A549 (cell line): ENCODE data around the gene MYT1. TPM values are rescaled to one million over a fixed set of nuclear protein-coding genes. Genes with fewer than 3 reads are reported as not detected.

ENCODE experiments used
- ATAC-seq, 2 experiments: fragments of 200-7000 bp in 1 of 2; fragments of >200 bp in 1 of 2; cut with Nextera tagmentation in 1 of 2; cut with Tn5 transposase in 1 of 2; 3 replicates each; pipeline versions ENCODE4 v1.8.0 to v1.9.1; 2018 to 2020; ENCODE audit warnings: mild to moderate bottlenecking in 1 of 2, moderate library complexity in 1 of 2
- CTCF ChIA-PET: fragments of 300-600 bp; sonication (Branson Sonifier 250); formaldehyde crosslinking; extraction: SDS; loops from one replicate; lab custom pipeline; 2021; ENCODE audit warnings: antibody characterized with exemption, inconsistent platforms; lab: Yijun Ruan, JAX
- POLR2A ChIA-PET: fragments of 350-600 bp; formaldehyde crosslinking; extraction: SDS; loops from one replicate; lab custom pipeline; 2021; ENCODE audit warnings: antibody characterized with exemption, inconsistent platforms; lab: Yijun Ruan, JAX
- DNase-seq, 2 experiments: peaks; one replicate each; pipeline versions ENCODE4 v3.0.0 to v3.0.0-alpha.2; 2011 to 2016; ENCODE audit warnings: low read depth in 1 of 2, low spot score in 1 of 2
- FAIRE-seq: peaks from 2 replicates; lab custom pipeline; 2011; peaks lifted over from hg19 to GRCh38; lab: Jason Lieb, UNC
- H3K27ac ChIP-seq, 2 experiments: fragments of >200 bp; sonication (Bioruptor Twin); formaldehyde crosslinking; 3 replicates each; pipeline ENCODE4 v1.5.1; 2016 to 2017
- H3K4me1 ChIP-seq: fragments of >200 bp; sonication (Bioruptor Twin); formaldehyde crosslinking; 3 replicates; pipeline ENCODE4 v1.6.1; 2016
- H3K4me2 ChIP-seq: fragments of >200 bp; sonication (Bioruptor Twin); formaldehyde crosslinking; 3 replicates; pipeline ENCODE4 v1.6.1; 2016
- H3K4me3 ChIP-seq: fragments of >200 bp; sonication (Bioruptor Twin); formaldehyde crosslinking; 3 replicates; pipeline ENCODE4 v1.5.1; 2016
- H3K9me3 ChIP-seq: fragments of >200 bp; sonication (Bioruptor Twin); formaldehyde crosslinking; 3 replicates; pipeline ENCODE4 v1.6.1; 2016
- ATOH8 ChIP-seq: fragments of 250-450 bp; sonication (Bioruptor Pico); IDR thresholded peaks from 2 replicates; pipeline ENCODE4 v1.5.0; 2020; ENCODE audit warnings: low read depth, mild to moderate bottlenecking, moderate library complexity
- BHLHE40 ChIP-seq: IDR thresholded peaks from 2 replicates; pipeline ENCODE4 v1.6.1; 2012; ENCODE audit warnings: low read depth, low read length, inconsistent platforms
- CBX2 ChIP-seq: fragments of 200-600 bp; sonication (generic); IDR thresholded peaks from 2 replicates; pipeline ENCODE4 v1.6.1; 2016; ENCODE audit warnings: low read depth, mild to moderate bottlenecking, borderline replicate concordance
- CBX8 ChIP-seq: fragments of 200-600 bp; sonication (generic); IDR thresholded peaks from 2 replicates; pipeline ENCODE4 v1.6.1; 2016
- CHD2 ChIP-seq: fragments of 150-350 bp; IDR thresholded peaks from 2 replicates; pipeline ENCODE4 v1.6.1; 2014; ENCODE audit warnings: low read length; ENCODE audit not compliant: partially characterized antibody
- CTCF ChIP-seq: fragments of >200 bp; sonication (Bioruptor Twin); formaldehyde crosslinking; IDR thresholded peaks from 3 replicates; pipeline ENCODE4 v1.5.1; 2016
- E2F6 ChIP-seq: IDR thresholded peaks from 2 replicates; pipeline ENCODE4 v1.6.1; 2012; ENCODE audit warnings: low read depth, borderline replicate concordance
- EHMT2 ChIP-seq: fragments of 200-600 bp; sonication (generic); IDR thresholded peaks from 2 replicates; pipeline ENCODE4 v1.6.1; 2016; ENCODE audit warnings: antibody characterized with exemption, low read depth, mild to moderate bottlenecking, moderate library complexity
- EP300 ChIP-seq, 2 experiments: fragments of >200 bp; sonication (Bioruptor Twin); formaldehyde crosslinking; IDR thresholded peaks; 2 replicates in 1 of 2; 3 replicates in 1 of 2; pipeline ENCODE4 v1.6.1; 2016 to 2017
- FOSB ChIP-seq: fragments of 250-450 bp; sonication (Bioruptor Pico); IDR thresholded peaks from 2 replicates; pipeline ENCODE4 v1.5.0; 2020; ENCODE audit warnings: mild to moderate bottlenecking, moderate library complexity
- FOSL2 ChIP-seq, 2 experiments: fragments of 450-650 bp in 1 of 2; fragments of >200 bp in 1 of 2; sonication (Bioruptor Twin) in 1 of 2; formaldehyde crosslinking; IDR thresholded peaks; 2 replicates each; pipeline versions ENCODE4 v1.5.0 to v1.6.1; 2016 to 2020; ENCODE audit warnings: mild to moderate bottlenecking in 1 of 2, moderate library complexity in 1 of 2
- FOXS1 ChIP-seq: fragments of 250-450 bp; sonication (Bioruptor Pico); IDR thresholded peaks from 2 replicates; pipeline ENCODE4 v1.5.0; 2020; ENCODE audit warnings: mild to moderate bottlenecking, moderate library complexity
- HOXA7 ChIP-seq: fragments of 250-450 bp; sonication (Bioruptor Pico); IDR thresholded peaks from 2 replicates; pipeline ENCODE4 v1.5.0; 2020; ENCODE audit warnings: mild to moderate bottlenecking, moderate library complexity
- HOXB13 ChIP-seq: fragments of 250-450 bp; sonication (Bioruptor Pico); IDR thresholded peaks from 2 replicates; pipeline ENCODE4 v1.5.0; 2020; ENCODE audit warnings: low read depth, mild to moderate bottlenecking, moderate library complexity
- HOXB5 ChIP-seq: fragments of 250-450 bp; sonication (Bioruptor Pico); IDR thresholded peaks from 2 replicates; pipeline ENCODE4 v1.5.0; 2020; ENCODE audit warnings: mild to moderate bottlenecking, moderate library complexity
- JUNB ChIP-seq: fragments of >200 bp; sonication (Bioruptor Twin); formaldehyde crosslinking; IDR thresholded peaks from 2 replicates; pipeline ENCODE4 v1.6.1; 2016
- MAFK ChIP-seq: fragments of 450-650 bp; IDR thresholded peaks from 2 replicates; pipeline ENCODE4 v1.6.1; 2014; ENCODE audit not compliant: partially characterized antibody
- MAZ ChIP-seq: fragments of 150-350 bp; IDR thresholded peaks from 2 replicates; pipeline ENCODE4 v1.6.1; 2014; ENCODE audit warnings: antibody characterized with exemption, low read depth, low read length, borderline replicate concordance
- NFE2L2 ChIP-seq: fragments of 150-350 bp; conservative IDR thresholded peaks from 2 replicates; pipeline ENCODE4 v1.6.1; 2014; ENCODE audit warnings: low read length
- POLR2A ChIP-seq: IDR thresholded peaks from 2 replicates; pipeline ENCODE4 v1.6.1; 2012; ENCODE audit warnings: mild to moderate bottlenecking, low read length
- POLR2AphosphoS2 ChIP-seq: conservative IDR thresholded peaks from 2 replicates; pipeline ENCODE4 v1.6.1; 2012; ENCODE audit warnings: low read length, improper control_type of control experiment, inconsistent platforms
- RARB ChIP-seq: fragments of 250-450 bp; sonication (Bioruptor Pico); IDR thresholded peaks from 2 replicates; pipeline ENCODE4 v1.8.0; 2021; ENCODE audit warnings: mild to moderate bottlenecking, moderate library complexity
- REST ChIP-seq: fragments of 200-600 bp; sonication (generic); IDR thresholded peaks from 2 replicates; pipeline ENCODE4 v1.6.1; 2016; ENCODE audit warnings: antibody characterized with exemption, mild to moderate bottlenecking, moderate library complexity
- RNF2 ChIP-seq: fragments of 200-600 bp; sonication (generic); IDR thresholded peaks from 2 replicates; pipeline ENCODE4 v1.6.1; 2016; ENCODE audit warnings: low read depth, mild to moderate bottlenecking, antibody characterized with exemption, moderate library complexity, borderline replicate concordance
- SMC3 ChIP-seq: fragments of >200 bp; sonication (Bioruptor Twin); formaldehyde crosslinking; IDR thresholded peaks from 3 replicates; pipeline ENCODE4 v1.6.1; 2018; ENCODE audit warnings: inconsistent platforms
- TFCP2L1 ChIP-seq: fragments of 250-450 bp; sonication (Bioruptor Pico); IDR thresholded peaks from 2 replicates; pipeline ENCODE4 v1.5.0; 2021; ENCODE audit warnings: mild to moderate bottlenecking
- TP53 ChIP-seq: fragments of 250-450 bp; sonication (Bioruptor Pico); IDR thresholded peaks from 2 replicates; pipeline ENCODE4 v1.5.0; 2021; ENCODE audit warnings: mild to moderate bottlenecking, moderate library complexity
- ZC3H11A ChIP-seq: fragments of 450-650 bp; IDR thresholded peaks from 2 replicates; pipeline ENCODE4 v1.6.1; 2014; ENCODE audit warnings: antibody characterized with exemption, mild to moderate bottlenecking
- WGBS: methylation state at CpG from one replicate; pipeline ENCODE4 v1.1.6; 2017; ENCODE audit errors: missing lambda C conversion rate; 5-methylcytosine and 5-hydroxymethylcytosine counted together
- polyA plus RNA-seq, 4 experiments: library from polyadenylated mRNA; depleted of rRNA in 3 of 4; stranded (reverse); fragments of >200 nt; fragmentation: RNase III in 1 of 4; extraction: RNeasy Plus Mini Kit Qiagen cat#74134 plus additional on column Dnase treatment in 1 of 4; gene quantifications; 2 replicates in 3 of 4; 3 replicates in 1 of 4; pipeline ENCODE4 v1.2.3, GENCODE V29; 2011 to 2017

Gene MYT1
- polyA plus RNA-seq, 2 of the 4 experiments (the other 2 are of a cell fraction) = 0.21 to 0.22 TPM

- DNase-seq = no peak
- 48% methylated on average over 8 of the region's 8 CpGs for whole genome bisulfite sequencing
- no peaks in the 10 kb centered on the region for H3K4me1 ChIP-seq
- peaks cover 20% of the 10 kb centered on the region for H3K9me3 ChIP-seq
- ChIA-PET POLR2A (no interaction called here), CTCF (interaction anchor here (1.0 to 2.0 kb wide), 5 partner anchors 10 to 60 kb away, joined by 3 to 9 read pairs (median 3); partner anchors contain the start of gene LKAAEAR1)
- H3K4me3 ChIP-seq = no peak overlapping the region
- no peak for ATAC-seq
- H3K27ac ChIP-seq = no peak overlapping the region
- no peak overlapping the region for H3K4me2 ChIP-seq
- no peak for FAIRE-seq
- TF ChIP-seq FOXS1 (CRISPR knock-in tag) (no peak), TFCP2L1 (CRISPR knock-in tag) (no peak), ZC3H11A (no peak), MAFK (no peak), RNF2 (no peak), POLR2AphosphoS2 (no peak), CHD2 (no peak), POLR2A (no peak), HOXA7 (no peak), BHLHE40 (no peak), EP300 (IDR thresholded peaks at IDR 0.05) (no peak), CBX8 (no peak), TP53 (no peak), FOSL2 (IDR thresholded peaks at IDR 0.05) (no peak), FOSL2 (CRISPR knock-in tag; IDR thresholded peaks at IDR 0.05) (no peak), CTCF (no peak), ATOH8 (CRISPR knock-in tag) (no peak), E2F6 (no peak), HOXB5 (CRISPR knock-in tag) (no peak)
These were observed 19.9 kb upstream of the MYT1 start for GRCh38 chr20:64144144-64144912.

- DNase-seq (peak in 1 of 2 experiments; percentile 48), FAIRE-seq (no peak), ATAC-seq (0 out of 6 replicates have a peak, but pooled peaks of 1 of the 2 experiments have one; percentile 29)
- Histone ChIP-seq H3K9me3 (peaks cover 20% of the 10 kb centered on the region), H3K4me3 (no peak overlapping the region), H3K4me2 (no peak overlapping the region), H3K4me1 (no peaks in the 10 kb centered on the region), H3K27ac (no peak overlapping the region)
- POLR2A ChIA-PET = no interaction called here
- 50% methylated on average over 17 of the region's 17 CpGs for WGBS
- CTCF ChIA-PET = interaction anchor here (0.6 to 2.0 kb wide), 5 partner anchors 9 to 69 kb away, joined by 3 to 9 read pairs (median 3); partner anchors contain the start of gene LKAAEAR1
- TF ChIP-seq POLR2AphosphoS2 = no peak
- TF ChIP-seq BHLHE40 = no peak
- no peak for TF ChIP-seq CBX8
- TF ChIP-seq FOSB (CRISPR knock-in tag) = no peak
- no peak for TF ChIP-seq EHMT2
- TF ChIP-seq NFE2L2 = no peak
- TF ChIP-seq RARB = no peak
- TF ChIP-seq HOXB13 (CRISPR knock-in tag) = no peak
- TF ChIP-seq REST = no peak
- TF ChIP-seq CBX2 = no peak
- TF ChIP-seq MAZ = no peak
- no peak for TF ChIP-seq HOXA7
- TF ChIP-seq JUNB = no peak
- no peak for TF ChIP-seq ZC3H11A
- no peak for TF ChIP-seq SMC3
These were observed 18.6 kb upstream of the MYT1 start for GRCh38 chr20:64145458-64146300.
